OCI-LY7 (cell line): ENCODE data around the gene PSMC3IP.
A peak's percentile ranks its signal among the peaks of the same experiment; 100 is the strongest.

Experiments
- CTCF ChIP-seq: fragments of 200-600 bp; sonication (generic); conservative IDR thresholded peaks from 2 replicates; pipeline ENCODE4 v1.5.1; 2014; ENCODE audit warnings: mild to moderate bottlenecking, antibody characterized with exemption, low read length, moderate library complexity, mixed read lengths
- EZH2phosphoT487 ChIP-seq: fragments of 200-600 bp; sonication (generic); IDR thresholded peaks from 2 replicates; pipeline ENCODE4 v1.6.1; 2018; ENCODE audit warnings: low read depth, borderline replicate concordance, mild to moderate bottlenecking, mixed run types, antibody characterized with exemption, low read length, moderate library complexity, mixed read lengths

GRCh38 chr17:42562388-42563142, 15.0 kb downstream of the PSMC3IP start:
- TF ChIP-seq CTCF: peak; percentile 25; the same call in 1 of the 2 replicates
- no peak for TF ChIP-seq EZH2phosphoT487
